ENCODE results near the gene TJP1.

Gene TJP1

GRCh38 chr15:29724026-29724425 lies 98.2 kb downstream of the TJP1 start:
- no peak for TF ChIP-seq OSR1 (CRISPR knock-in tag; IDR thresholded peaks at IDR 0.05)
- no peak for TF ChIP-seq SNAI2 (CRISPR knock-in tag; IDR thresholded peaks at IDR 0.05)
- no peak for TF ChIP-seq TCF4 (CRISPR knock-in tag; IDR thresholded peaks at IDR 0.05; ENCODE audit: borderline replicate concordance)
- TF ChIP-seq ZNF70 (CRISPR knock-in tag; IDR thresholded peaks at IDR 0.05) = no peak
- TF ChIP-seq CSRNP3 (CRISPR knock-in tag; IDR thresholded peaks at IDR 0.05) = no peak
- TF ChIP-seq PATZ1 (CRISPR knock-in tag; IDR thresholded peaks at IDR 0.05; ENCODE audit: borderline replicate concordance) = no peak
- TF ChIP-seq TOX (CRISPR knock-in tag; IDR thresholded peaks at IDR 0.05; ENCODE audit: borderline replicate concordance) = no peak
- no peak for TF ChIP-seq ARNTL (CRISPR knock-in tag; IDR thresholded peaks at IDR 0.05; ENCODE audit: borderline replicate concordance, low read depth)
- TF ChIP-seq ZC3H10 (CRISPR knock-in tag; IDR thresholded peaks at IDR 0.05) = no peak
- TF ChIP-seq RARB (CRISPR knock-in tag; IDR thresholded peaks at IDR 0.05) = no peak
- TF ChIP-seq TSHZ2 (CRISPR knock-in tag; IDR thresholded peaks at IDR 0.05) = no peak
- TF ChIP-seq ESRRG (CRISPR knock-in tag; IDR thresholded peaks at IDR 0.05) = no peak
- TF ChIP-seq CSDC2 (CRISPR knock-in tag; IDR thresholded peaks at IDR 0.05) = no peak
- no peak for TF ChIP-seq ZFP30 (CRISPR knock-in tag; IDR thresholded peaks at IDR 0.05)
- no peak for TF ChIP-seq ISL1 (CRISPR knock-in tag; IDR thresholded peaks at IDR 0.05)
- ATAC-seq = no peak

- no peak for TF ChIP-seq GLIS3 (CRISPR knock-in tag; IDR thresholded peaks at IDR 0.05)
- no peak for TF ChIP-seq TOX (CRISPR knock-in tag; IDR thresholded peaks at IDR 0.05; ENCODE audit: borderline replicate concordance)
- no peak for TF ChIP-seq PATZ1 (CRISPR knock-in tag; IDR thresholded peaks at IDR 0.05; ENCODE audit: borderline replicate concordance)
- no peak for TF ChIP-seq CSRNP3 (CRISPR knock-in tag; IDR thresholded peaks at IDR 0.05)
- no peak for TF ChIP-seq PPARA (CRISPR knock-in tag; IDR thresholded peaks at IDR 0.05; ENCODE audit: borderline replicate concordance)
- TF ChIP-seq TCF4 (CRISPR knock-in tag; IDR thresholded peaks at IDR 0.05; ENCODE audit: borderline replicate concordance) = no peak
- ATAC-seq = no peak
These were observed 108.5 kb downstream of the TJP1 start for GRCh38 chr15:29713784-29714183.

- no peak for ATAC-seq
- TF ChIP-seq ZFP3 (CRISPR knock-in tag; IDR thresholded peaks at IDR 0.05) (no peak), RARB (CRISPR knock-in tag; IDR thresholded peaks at IDR 0.05) (no peak), ESRRG (CRISPR knock-in tag; IDR thresholded peaks at IDR 0.05) (no peak), OSR1 (CRISPR knock-in tag; IDR thresholded peaks at IDR 0.05) (no peak), ZNF70 (CRISPR knock-in tag; IDR thresholded peaks at IDR 0.05) (no peak), ARNTL (CRISPR knock-in tag; IDR thresholded peaks at IDR 0.05; ENCODE audit: borderline replicate concordance, low read depth) (no peak), GLIS3 (CRISPR knock-in tag; IDR thresholded peaks at IDR 0.05) (no peak), ZFP30 (CRISPR knock-in tag; IDR thresholded peaks at IDR 0.05) (no peak), CSRNP3 (CRISPR knock-in tag; IDR thresholded peaks at IDR 0.05) (no peak), BACH2 (CRISPR knock-in tag; IDR thresholded peaks at IDR 0.05; ENCODE audit: borderline replicate concordance) (no peak), PATZ1 (CRISPR knock-in tag; IDR thresholded peaks at IDR 0.05; ENCODE audit: borderline replicate concordance) (no peak), TSHZ2 (CRISPR knock-in tag; IDR thresholded peaks at IDR 0.05) (no peak), ISL1 (CRISPR knock-in tag; IDR thresholded peaks at IDR 0.05) (no peak)
These were observed 110.0 kb downstream of the TJP1 start for GRCh38 chr15:29712149-29712885.
